Subcutaneous abdominal adipose tissue (tissue), 5 donors: ENCODE data around the gene BAD.
A peak's percentile ranks its signal among the peaks of the same experiment; 100 is the strongest.

Source experiments
- H3K27ac ChIP-seq: one replicate; pipeline ENCODE4 v1.7.0; 2013; ENCODE audit warnings: low read depth, mild to moderate bottlenecking, inconsistent platforms, low read length, moderate library complexity
- H3K27me3 ChIP-seq, 5 donors: one replicate each; pipeline ENCODE4 v1.7.0; 2013; ENCODE audit warnings: low read length in 5 of 5, inconsistent platforms in 1 of 5; ENCODE audit not compliant: control insufficient read depth in 5 of 5, insufficient read depth in 4 of 5
- H3K36me3 ChIP-seq, 5 donors: one replicate each; pipeline ENCODE4 v1.7.0; 2013; ENCODE audit warnings: low read length in 5 of 5; ENCODE audit not compliant: control insufficient read depth in 5 of 5, insufficient read depth in 5 of 5
- H3K4me1 ChIP-seq, 5 donors: one replicate each; pipeline ENCODE4 v1.7.0; 2013; ENCODE audit warnings: low read length in 5 of 5, mild to moderate bottlenecking in 3 of 5, moderate library complexity in 1 of 5; ENCODE audit not compliant: control insufficient read depth in 5 of 5, insufficient read depth in 5 of 5
- H3K4me3 ChIP-seq, 5 donors: one replicate each; pipeline ENCODE4 v1.7.0; 2013; ENCODE audit warnings: low read length in 5 of 5, low read depth in 1 of 5
- H3K9ac ChIP-seq, 5 donors: one replicate each; pipeline ENCODE4 v1.7.0; 2013; ENCODE audit warnings: low read length in 5 of 5, mild to moderate bottlenecking in 4 of 5, moderate library complexity in 3 of 5
- H3K9me3 ChIP-seq, 5 donors: one replicate each; pipeline ENCODE4 v1.7.0; 2013; ENCODE audit warnings: low read length in 5 of 5; ENCODE audit not compliant: control insufficient read depth in 5 of 5
- donor health status: healthy.
- donor health status: healthy.
- donor health status: healthy.
- donor health status: healthy.
- donor health status: healthy.

BAD gene

GRCh38 chr11:64225608-64226506, 58.6 kb downstream of the BAD start, which contains the start of the genes NUDT22 and TRPT1:
TSS of gene NUDT22 (plus strand) at chr11:64226274. CDS start at chr11:64226653, 379 bp downstream.
TSS of gene TRPT1 (minus strand) at chr11:64226186. CDS start at chr11:64225860, 326 bp downstream.
- Histone ChIP-seq H3K27ac (peak within 1 kb of the TSS; percentile 87), H3K36me3 (peaks cover 0 to 26% (median 14%) of the 10 kb centered on the region in 5 donors), H3K9ac (peak within 1 kb of the TSS; percentile 48 to 95 (median 86)), H3K9me3 (no peaks in the 10 kb centered on the region), H3K4me3 (peak within 1 kb of the TSS; percentile 83 to 94 (median 92)), H3K27me3 (no peaks in the 10 kb centered on the region), H3K4me1 (peaks cover 2 to 50% (median 44%) of the 10 kb centered on the region in 5 donors)

- peaks cover 0 to 34% (median 20%) of the 10 kb centered on the region in 5 donors for H3K36me3 ChIP-seq
- peak overlapping the region; percentile 87 for H3K27ac ChIP-seq
- H3K4me3 ChIP-seq, result peak overlapping the region; percentile 83 to 94 (median 92)
- H3K27me3 ChIP-seq, result no peaks in the 10 kb centered on the region
- H3K9ac ChIP-seq, result peak overlapping the region in 4 of 5 donors; percentile 84 to 95 (median 90)
- no peaks in the 10 kb centered on the region for H3K9me3 ChIP-seq
- peaks cover 2 to 42% (median 40%) of the 10 kb centered on the region in 5 donors for H3K4me1 ChIP-seq
Measured at GRCh38 chr11:64224891-64225607, 59.4 kb downstream of the BAD start.

- Histone ChIP-seq H3K36me3 (peaks cover 0 to 42% (median 20%) of the 10 kb centered on the region in 5 donors), H3K27me3 (no peaks in the 10 kb centered on the region), H3K27ac (no peak overlapping the region), H3K4me3 (no peak overlapping the region), H3K4me1 (peaks cover 2 to 35% (median 33%) of the 10 kb centered on the region in 5 donors), H3K9me3 (no peaks in the 10 kb centered on the region), H3K9ac (no peak overlapping the region)
Measured at GRCh38 chr11:64224151-64224890, 60.1 kb downstream of the BAD start.

GRCh38 chr11:64223001-64223651, 61.3 kb downstream of the BAD start:
- no peak overlapping the region for H3K9ac ChIP-seq
- peaks cover 2 to 32% (median 30%) of the 10 kb centered on the region in 5 donors for H3K4me1 ChIP-seq
- no peaks in the 10 kb centered on the region for H3K9me3 ChIP-seq
- H3K27ac ChIP-seq, result no peak overlapping the region
- H3K27me3 ChIP-seq, result no peaks in the 10 kb centered on the region
- H3K36me3 ChIP-seq, result peaks cover 0 to 47% (median 22%) of the 10 kb centered on the region in 5 donors
- H3K4me3 ChIP-seq, result no peak overlapping the region

GRCh38 chr11:64222651-64223000, 61.8 kb downstream of the BAD start:
- H3K9ac ChIP-seq, result no peak overlapping the region
- peaks cover 0 to 48% (median 22%) of the 10 kb centered on the region in 5 donors for H3K36me3 ChIP-seq
- no peaks in the 10 kb centered on the region for H3K27me3 ChIP-seq
- no peaks in the 10 kb centered on the region for H3K9me3 ChIP-seq
- no peak overlapping the region for H3K4me3 ChIP-seq
- peaks cover 2 to 31% (median 29%) of the 10 kb centered on the region in 5 donors for H3K4me1 ChIP-seq
- no peak overlapping the region for H3K27ac ChIP-seq

GRCh38 chr11:64220798-64221197, 63.7 kb downstream of the BAD start:
- no peak overlapping the region for H3K9ac ChIP-seq

GRCh38 chr11:64220271-64220670, 64.2 kb downstream of the BAD start:
- H3K4me1 ChIP-seq, result peaks cover 0 to 10% (median 7%) of the 10 kb centered on the region in 5 donors
- no peak overlapping the region for H3K27ac ChIP-seq
- H3K9me3 ChIP-seq, result no peaks in the 10 kb centered on the region
- no peak overlapping the region for H3K4me3 ChIP-seq
- no peak overlapping the region for H3K9ac ChIP-seq
- H3K36me3 ChIP-seq, result peaks cover 0 to 54% (median 22%) of the 10 kb centered on the region in 5 donors
- no peaks in the 10 kb centered on the region for H3K27me3 ChIP-seq

More at GRCh38 chr11:64220798-64221197, 63.7 kb downstream of the BAD start:
- H3K36me3 ChIP-seq, result peaks cover 0 to 54% (median 22%) of the 10 kb centered on the region in 5 donors
- no peaks in the 10 kb centered on the region for H3K27me3 ChIP-seq
- H3K9me3 ChIP-seq, result no peaks in the 10 kb centered on the region
- H3K4me1 ChIP-seq, result peaks cover 0 to 15% (median 13%) of the 10 kb centered on the region in 5 donors
- no peak overlapping the region for H3K27ac ChIP-seq
- H3K4me3 ChIP-seq, result no peak overlapping the region
